SK-N-SH (cell line): ENCODE measurements around the gene COL4A2. TPM values are rescaled to one million over a fixed set of nuclear protein-coding genes. Genes with fewer than 3 reads are reported as not detected.

ENCODE experiments used
- CTCF ChIA-PET: fragments of 300-600, 350-600 bp; formaldehyde crosslinking; extraction: SDS; loops from one replicate; lab custom pipeline; 2021; lab: Yijun Ruan, JAX
- POLR2A ChIA-PET: fragments of 350-600 bp; sonication (Branson Sonifier 250); formaldehyde crosslinking; extraction: SDS; loops from one replicate; lab custom pipeline; 2020; ENCODE audit warnings: antibody characterized with exemption, inconsistent platforms; lab: Yijun Ruan, JAX
- DNase-seq: peaks from one replicate; pipeline ENCODE4 v3.0.0; 2012
- H2AFZ ChIP-seq: fragments of 200-600 bp; sonication (generic); 2 replicates; pipeline ENCODE4 v1.8.1; 2016; ENCODE audit warnings: antibody characterized with exemption, mild to moderate bottlenecking, low read depth
- H3F3A ChIP-seq: fragments of 200-600 bp; sonication (generic); replicated peaks from 2 replicates; pipeline ENCODE3; 2016; ENCODE audit warnings: antibody characterized with exemption, mild to moderate bottlenecking; ENCODE audit not compliant: insufficient read depth
- H3K27ac ChIP-seq, 2 experiments: fragments of 200-500 bp in 1 of 2; fragments of 200-600 bp in 1 of 2; sonication (Bioruptor generic) in 1 of 2; sonication (generic), shearing (Covaris generic) in 1 of 2; 2 replicates each; pipeline versions ENCODE4 v1.5.1 to v1.6.1; 2014 to 2016; ENCODE audit warnings: low read depth in 2 of 2, inconsistent platforms in 1 of 2, low read length in 1 of 2, mild to moderate bottlenecking in 1 of 2, mixed read lengths in 1 of 2
- H3K27me3 ChIP-seq: fragments of 200-600 bp; sonication (generic), shearing (Covaris generic); 2 replicates; pipeline ENCODE4 v1.6.1; 2016; ENCODE audit warnings: mixed run types; ENCODE audit not compliant: insufficient read depth
- H3K36me3 ChIP-seq, 2 experiments: fragments of 200-500 bp in 1 of 2; fragments of 200-600 bp in 1 of 2; sonication (Bioruptor generic) in 1 of 2; sonication (generic) in 1 of 2; replicated peaks in 1 of 2; 2 replicates each; pipeline versions ENCODE3 to v1.5.1; 2014 to 2016; ENCODE audit warnings: low read length in 1 of 2, mild to moderate bottlenecking in 1 of 2; ENCODE audit not compliant: insufficient read depth in 2 of 2, control insufficient read depth in 1 of 2
- H3K4me1 ChIP-seq, 2 experiments: fragments of 200-500 bp in 1 of 2; fragments of 200-600 bp in 1 of 2; sonication (Bioruptor generic) in 1 of 2; sonication (generic), shearing (Covaris generic) in 1 of 2; 2 replicates each; pipeline versions ENCODE4 v1.5.1 to v1.6.1; 2014 to 2016; ENCODE audit warnings: low read depth in 1 of 2, low read length in 1 of 2, mixed run types in 1 of 2; ENCODE audit not compliant: insufficient read depth in 2 of 2, control insufficient read depth in 1 of 2
- H3K4me2 ChIP-seq: fragments of 200-600 bp; sonication (generic), shearing (Covaris generic); 2 replicates; pipeline ENCODE4 v1.6.1; 2017; ENCODE audit warnings: mixed run types
- H3K4me3 ChIP-seq, 2 experiments: fragments of 200-500 bp in 1 of 2; fragments of 200-600 bp in 1 of 2; sonication (Bioruptor generic) in 1 of 2; sonication (generic), shearing (Covaris generic) in 1 of 2; 2 replicates each; pipeline versions ENCODE4 v1.5.1 to v1.8.1; 2014 to 2016; ENCODE audit warnings: low read depth in 2 of 2, inconsistent platforms in 1 of 2, low read length in 1 of 2, mild to moderate bottlenecking in 1 of 2, mixed read lengths in 1 of 2, moderate library complexity in 1 of 2
- H3K79me2 ChIP-seq: fragments of 200-600 bp; sonication (generic); 2 replicates; pipeline ENCODE4 v1.8.1; 2017; ENCODE audit warnings: mild to moderate bottlenecking; ENCODE audit not compliant: insufficient read depth
- H3K9ac ChIP-seq: fragments of 200-600 bp; sonication (generic); 2 replicates; pipeline ENCODE4 v1.6.1; 2017; ENCODE audit warnings: mixed run types
- H3K9me2 ChIP-seq: fragments of 200-600 bp; sonication (generic); 2 replicates; pipeline ENCODE4 v1.6.1; 2017; ENCODE audit warnings: mixed run types
- H3K9me3 ChIP-seq: fragments of 200-600 bp; sonication (generic); 2 replicates; pipeline ENCODE4 v1.6.1; 2017; ENCODE audit warnings: mixed run types, mild to moderate bottlenecking, moderate library complexity
- H4K20me1 ChIP-seq: fragments of 200-600 bp; sonication (generic); 2 replicates; pipeline ENCODE4 v1.6.1; 2017; ENCODE audit warnings: mild to moderate bottlenecking, mixed run types; ENCODE audit not compliant: insufficient read depth
- ELF1 ChIP-seq: IDR thresholded peaks from 2 replicates; pipeline ENCODE4 v1.4.0; 2012
- EP300 ChIP-seq, 2 experiments: IDR thresholded peaks; 2 replicates each; pipeline versions ENCODE4 v1.4.0 to v1.6.1; 2012; ENCODE audit warnings: borderline replicate concordance in 1 of 2, low read depth in 1 of 2, low read length in 1 of 2
- FOSL2 ChIP-seq: IDR thresholded peaks from 2 replicates; pipeline ENCODE4 v1.4.0; 2012; ENCODE audit warnings: low read depth, mild to moderate bottlenecking, moderate library complexity, borderline replicate concordance
- FOXJ3 ChIP-seq: sonication (generic); formaldehyde crosslinking; IDR thresholded peaks from 2 replicates; pipeline ENCODE4 v1.5.1; 2020; ENCODE audit warnings: mild to moderate bottlenecking, missing genetic modification reagents
- FOXM1 ChIP-seq: IDR thresholded peaks from 2 replicates; pipeline ENCODE4 v1.4.0; 2012; ENCODE audit warnings: low read depth, mild to moderate bottlenecking
- GABPA ChIP-seq: IDR thresholded peaks from 2 replicates; pipeline ENCODE4 v1.4.0; 2012; ENCODE audit warnings: low read depth, mild to moderate bottlenecking
- GATA2 ChIP-seq: sonication (generic); formaldehyde crosslinking; IDR thresholded peaks from 2 replicates; pipeline ENCODE4 v1.5.0; 2020; ENCODE audit warnings: mild to moderate bottlenecking, missing genetic modification reagents
- IRF3 ChIP-seq: fragments of 150-350 bp; IDR thresholded peaks from 2 replicates; pipeline ENCODE4 v1.6.1; 2016; ENCODE audit warnings: mild to moderate bottlenecking, low read depth, low read length
- MXI1 ChIP-seq: IDR thresholded peaks from 2 replicates; pipeline ENCODE4 v1.6.1; 2012; ENCODE audit warnings: mild to moderate bottlenecking, low read depth, low read length, improper control_type of control experiment
- NFIC ChIP-seq: IDR thresholded peaks from 2 replicates; pipeline ENCODE4 v1.4.0; 2012; ENCODE audit warnings: borderline replicate concordance
- NRF1 ChIP-seq: IDR thresholded peaks from 2 replicates; pipeline ENCODE4 v1.6.1; 2012; ENCODE audit warnings: low read depth, mild to moderate bottlenecking, low read length
- PBX3 ChIP-seq: IDR thresholded peaks from 2 replicates; pipeline ENCODE4; 2012
- POLR2AphosphoS5 ChIP-seq: IDR thresholded peaks from 2 replicates; pipeline ENCODE4 v1.6.1; 2012; ENCODE audit warnings: low read depth, low read length
- RAD21 ChIP-seq: IDR thresholded peaks from 2 replicates; pipeline ENCODE4 v1.6.1; 2012; ENCODE audit warnings: mild to moderate bottlenecking, low read length
- RCOR1 ChIP-seq: fragments of 150-350 bp; IDR thresholded peaks from 2 replicates; pipeline ENCODE4 v1.6.1; 2017; ENCODE audit warnings: antibody characterized with exemption, low read length
- REST ChIP-seq: IDR thresholded peaks from 2 replicates; pipeline ENCODE4 v1.6.1; 2012; ENCODE audit warnings: mild to moderate bottlenecking, low read depth, low read length, moderate library complexity
- TAF1 ChIP-seq: IDR thresholded peaks from 2 replicates; pipeline ENCODE4 v1.6.1; 2012; ENCODE audit warnings: low read depth, mild to moderate bottlenecking, low read length, moderate library complexity, borderline replicate concordance
- ZBTB33 ChIP-seq: IDR thresholded peaks from 2 replicates; pipeline ENCODE4 v1.4.0; 2012; ENCODE audit warnings: low read depth, borderline replicate concordance
- WGBS: methylation state at CpG from one replicate; pipeline ENCODE4 v1.1.6; 2017; ENCODE audit warnings: low lambda C conversion rate; 5-methylcytosine and 5-hydroxymethylcytosine counted together
- polyA plus RNA-seq, 3 experiments: library from polyadenylated mRNA; depleted of rRNA; stranded (reverse); fragments of >200 nt; gene quantifications; 2 replicates each; pipeline ENCODE4 v1.2.3, GENCODE V29; 2012

The COL4A2 gene
- polyA plus RNA-seq, 1 of the 3 experiments (the other 2 are of a cell fraction) = 137 TPM

GRCh38 chr13:110407021-110407420 is 99.9 kb downstream of the COL4A2 start:
- TF ChIP-seq FOSL2 = no peak
- no peak for TF ChIP-seq ELF1
- no peak for TF ChIP-seq TAF1
- TF ChIP-seq GABPA = no peak
- TF ChIP-seq GATA2 = no peak
- TF ChIP-seq ZBTB33 = no peak
- TF ChIP-seq RAD21 = no peak
- no peak for TF ChIP-seq NRF1
- TF ChIP-seq POLR2AphosphoS5 = no peak
- TF ChIP-seq FOXJ3 (CRISPR knock-in tag) = no peak
- no peak for TF ChIP-seq FOXM1
- no peak for TF ChIP-seq IRF3
- no peak for TF ChIP-seq NFIC
- H3K27ac ChIP-seq = peak overlapping the region in 1 of 2 experiments; percentile 82; a peak in 2 of 4 replicates
- no peak overlapping the region for H3K4me3 ChIP-seq
- H3K4me1 ChIP-seq = peaks cover 28 to 81% of the 10 kb centered on the region in 2 experiments
- peak overlapping the region; percentile 24; the same call in 1 of the 2 replicates for H3K9ac ChIP-seq
- H3K4me2 ChIP-seq = no peak overlapping the region
- H3K27me3 ChIP-seq = no peaks in the 10 kb centered on the region
- POLR2A ChIA-PET = no interaction called here
- WGBS = 96% methylated on average over 13 of the region's 14 CpGs
- peaks cover 67% of the 10 kb centered on the region for H3F3A ChIP-seq
- H3K9me2 ChIP-seq = no peaks in the 10 kb centered on the region
- no peaks in the 10 kb centered on the region for H4K20me1 ChIP-seq
- CTCF ChIA-PET = interaction anchor here (0.9 to 2.0 kb wide), 3 partner anchors 44 to 209 kb away, joined by 3 to 7 read pairs (median 3); no protein-coding TSS in a partner anchor
- H2AFZ ChIP-seq = no peak overlapping the region
- peaks cover 62% of the 10 kb centered on the region for H3K79me2 ChIP-seq
- no peaks in the 10 kb centered on the region for H3K36me3 ChIP-seq
- no peaks in the 10 kb centered on the region for H3K9me3 ChIP-seq
- no peak for DNase-seq

GRCh38 chr13:110407531-110407930 is 100.4 kb downstream of the COL4A2 start:
- Histone ChIP-seq H3K79me2 (peaks cover 62% of the 10 kb centered on the region), H2AFZ (no peak overlapping the region), H3K4me1 (peaks cover 32 to 78% of the 10 kb centered on the region in 2 experiments), H3K4me3 (no peak overlapping the region), H3K9ac (no peak overlapping the region), H3K27me3 (no peaks in the 10 kb centered on the region), H3K9me3 (no peaks in the 10 kb centered on the region), H3K9me2 (no peaks in the 10 kb centered on the region), H4K20me1 (no peaks in the 10 kb centered on the region), H3K27ac (peak overlapping the region in 1 of 2 experiments; percentile 82; a peak in 2 of 4 replicates), H3F3A (peaks cover 62% of the 10 kb centered on the region), H3K4me2 (no peak overlapping the region), H3K36me3 (no peaks in the 10 kb centered on the region)
- CTCF ChIA-PET = interaction anchor here (0.9 to 2.0 kb wide), 2 partner anchors 185 to 209 kb away, joined by 3 to 7 read pairs; no protein-coding TSS in a partner anchor
- WGBS = 68% methylated on average over 9 of the region's 9 CpGs
- no peak for DNase-seq
- POLR2A ChIA-PET = no interaction called here
- TF ChIP-seq EP300 (IDR thresholded peaks at IDR 0.05; ENCODE audit: borderline replicate concordance in 1 of 2, low read depth in 1 of 2, low read length in 1 of 2) (no peak), ELF1 (no peak), NRF1 (no peak), RAD21 (no peak), ZBTB33 (no peak), RCOR1 (no peak), FOXJ3 (CRISPR knock-in tag) (no peak), MXI1 (no peak), REST (no peak), PBX3 (no peak)
